Gastrocnemius medialis (tissue), 4 donors: ENCODE data around the gene SNX30.

Experiments
- POLR2A ChIP-seq, 2 donors: fragments of 450-650 bp; IDR thresholded peaks; one replicate each; pipeline ENCODE4 v1.6.1; 2017; ENCODE audit warnings: antibody characterized with exemption in 2 of 2, mild to moderate bottlenecking in 2 of 2, moderate library complexity in 2 of 2
- TF ChIP-seq, protein P1 (sequence below), 5 experiments: fragments of 450-650 bp in 3 of 5; fragments of 200-600 bp in 2 of 5; sonication (generic) in 2 of 5; IDR thresholded peaks in 4 of 5; conservative IDR thresholded peaks in 1 of 5; 1 replicate in 4 of 5; 2 replicates in 1 of 5; pipeline ENCODE4 v1.5.1; 2016 to 2019; ENCODE audit warnings: antibody characterized with exemption in 5 of 5, mild to moderate bottlenecking in 3 of 5, moderate library complexity in 3 of 5

DNA sequence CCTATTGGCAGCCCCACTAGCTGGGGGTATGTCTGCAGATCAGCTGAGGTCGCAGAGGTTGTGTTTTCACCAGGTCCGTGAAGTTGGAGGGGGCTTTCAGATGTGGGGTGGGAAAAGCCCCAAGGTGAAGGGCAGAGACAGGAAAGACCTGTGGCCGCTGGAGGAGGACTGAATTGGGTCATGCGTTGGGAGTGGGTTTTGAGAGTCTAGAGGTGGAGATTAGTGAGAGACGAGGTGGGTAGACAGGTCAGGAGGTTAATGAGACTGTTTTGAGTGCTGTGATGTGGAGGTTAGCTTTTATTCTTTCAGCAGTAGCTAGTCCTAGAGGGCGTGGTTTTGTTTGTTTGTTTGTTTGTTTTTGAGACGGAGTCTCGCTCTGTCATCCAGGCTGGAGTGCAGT, 10.3 kb downstream of the SNX30 start:
- TF ChIP-seq, protein P1, sequence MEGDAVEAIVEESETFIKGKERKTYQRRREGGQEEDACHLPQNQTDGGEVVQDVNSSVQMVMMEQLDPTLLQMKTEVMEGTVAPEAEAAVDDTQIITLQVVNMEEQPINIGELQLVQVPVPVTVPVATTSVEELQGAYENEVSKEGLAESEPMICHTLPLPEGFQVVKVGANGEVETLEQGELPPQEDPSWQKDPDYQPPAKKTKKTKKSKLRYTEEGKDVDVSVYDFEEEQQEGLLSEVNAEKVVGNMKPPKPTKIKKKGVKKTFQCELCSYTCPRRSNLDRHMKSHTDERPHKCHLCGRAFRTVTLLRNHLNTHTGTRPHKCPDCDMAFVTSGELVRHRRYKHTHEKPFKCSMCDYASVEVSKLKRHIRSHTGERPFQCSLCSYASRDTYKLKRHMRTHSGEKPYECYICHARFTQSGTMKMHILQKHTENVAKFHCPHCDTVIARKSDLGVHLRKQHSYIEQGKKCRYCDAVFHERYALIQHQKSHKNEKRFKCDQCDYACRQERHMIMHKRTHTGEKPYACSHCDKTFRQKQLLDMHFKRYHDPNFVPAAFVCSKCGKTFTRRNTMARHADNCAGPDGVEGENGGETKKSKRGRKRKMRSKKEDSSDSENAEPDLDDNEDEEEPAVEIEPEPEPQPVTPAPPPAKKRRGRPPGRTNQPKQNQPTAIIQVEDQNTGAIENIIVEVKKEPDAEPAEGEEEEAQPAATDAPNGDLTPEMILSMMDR (IDR thresholded peaks at IDR 0.05 in 4 of 5, conservative IDR thresholded peaks at IDR 0.05 in 1 of 5): no peak
- no peak for TF ChIP-seq POLR2A (IDR thresholded peaks at IDR 0.05)
